ENCODE results near the gene NMT1.

The NMT1 gene

DNA sequence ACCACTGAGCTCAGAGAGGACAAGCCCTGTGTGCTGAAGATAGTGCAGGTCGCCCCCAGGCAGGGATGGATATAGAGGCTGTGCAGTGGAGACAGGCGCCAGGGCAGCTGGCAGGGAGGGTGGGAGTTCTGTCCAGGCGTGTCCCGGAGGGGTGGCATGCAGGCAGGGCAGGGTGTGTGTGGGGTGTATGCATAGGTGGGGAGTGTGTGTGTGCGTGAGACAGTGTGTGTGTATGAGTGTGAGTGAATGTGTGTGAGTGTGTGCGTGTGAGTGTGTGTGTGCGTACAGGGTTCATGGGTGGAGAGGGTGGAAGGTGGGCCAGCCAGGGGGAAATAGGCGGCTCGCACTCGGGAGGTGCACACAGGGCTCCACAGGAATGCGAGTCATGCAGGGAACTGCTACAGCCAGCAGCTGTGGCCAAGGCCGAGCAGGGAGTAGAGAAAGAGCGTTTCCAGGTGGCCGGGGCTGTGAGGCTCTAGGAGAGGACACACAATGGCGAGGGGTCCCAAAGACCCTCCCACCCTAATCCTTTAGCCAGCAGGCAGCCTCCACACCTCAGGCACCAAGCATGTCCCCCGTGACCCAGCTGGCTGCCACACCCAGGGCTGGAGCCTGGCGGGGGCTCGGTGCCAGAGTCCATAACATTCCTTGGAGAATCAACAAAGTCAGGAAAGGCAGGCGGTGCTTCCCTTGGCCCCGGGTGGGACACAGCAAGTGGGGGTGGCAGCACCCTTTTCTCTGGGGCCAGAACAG is 66.6 kb downstream of the NMT1 start:
- no peak for FAIRE-seq
- DNase-seq (ENCODE audit: insufficient read length), result no peak
- TF ChIP-seq TAF1 (IDR thresholded peaks at IDR 0.05; ENCODE audit: borderline replicate concordance, low read depth, low read length) (no peak), POLR2AphosphoS5 (IDR thresholded peaks at IDR 0.05; ENCODE audit: low read depth, low read length) (no peak), POLR2A (IDR thresholded peaks at IDR 0.05; ENCODE audit: low read depth, low read length) (no peak)

DNA sequence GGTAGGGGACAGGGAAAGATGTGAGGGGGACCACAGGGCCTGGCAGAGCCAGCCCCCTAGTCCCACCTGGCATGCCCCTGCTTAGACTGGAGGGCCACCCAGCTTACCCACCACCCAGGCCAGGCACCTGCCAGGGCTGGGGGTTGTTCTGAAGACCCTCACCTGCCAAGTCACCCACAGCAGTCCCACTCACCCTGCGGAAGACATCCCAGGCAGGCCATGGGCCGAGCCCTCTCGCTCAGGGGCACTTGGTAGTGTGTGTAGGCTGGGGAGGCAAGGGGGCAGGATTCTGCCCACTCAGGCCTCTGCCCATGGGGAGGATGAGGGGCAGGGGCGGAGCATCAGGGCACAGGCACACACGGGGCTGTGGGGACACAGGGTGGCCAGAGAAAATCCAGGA is 67.2 kb downstream of the NMT1 start:
- no peak for FAIRE-seq
- TF ChIP-seq TAF1 (IDR thresholded peaks at IDR 0.05; ENCODE audit: borderline replicate concordance, low read depth, low read length), result no peak
- no peak for TF ChIP-seq POLR2AphosphoS5 (IDR thresholded peaks at IDR 0.05; ENCODE audit: low read depth, low read length)
- no peak for TF ChIP-seq POLR2A (IDR thresholded peaks at IDR 0.05; ENCODE audit: low read depth, low read length)
- DNase-seq (ENCODE audit: insufficient read length), result no peak

DNA sequence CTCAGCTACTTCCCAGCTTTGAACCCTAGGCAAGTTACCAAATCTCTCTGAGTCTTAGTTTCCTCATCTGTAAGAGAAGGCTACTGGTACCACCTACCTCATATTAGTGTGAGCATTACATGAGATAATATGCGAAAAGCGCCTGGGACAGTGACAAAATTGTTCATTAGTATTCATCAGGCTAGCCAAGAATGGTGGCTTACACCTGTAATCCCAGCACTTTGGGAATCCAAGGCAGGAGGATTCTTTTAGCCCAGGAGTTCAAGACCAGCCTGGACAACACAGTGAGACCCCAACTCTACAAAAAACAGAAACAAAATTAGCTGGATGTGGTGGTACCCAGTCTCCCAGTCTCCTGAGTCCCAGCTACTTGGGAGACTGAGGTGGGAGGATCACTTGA is 67.9 kb downstream of the NMT1 start:
- DNase-seq (ENCODE audit: insufficient read length) (no peak), FAIRE-seq (no peak)
- TF ChIP-seq POLR2A (IDR thresholded peaks at IDR 0.05; ENCODE audit: low read depth, low read length) (no peak), TAF1 (IDR thresholded peaks at IDR 0.05; ENCODE audit: borderline replicate concordance, low read depth, low read length) (no peak), POLR2AphosphoS5 (IDR thresholded peaks at IDR 0.05; ENCODE audit: low read depth, low read length) (no peak)

DNA sequence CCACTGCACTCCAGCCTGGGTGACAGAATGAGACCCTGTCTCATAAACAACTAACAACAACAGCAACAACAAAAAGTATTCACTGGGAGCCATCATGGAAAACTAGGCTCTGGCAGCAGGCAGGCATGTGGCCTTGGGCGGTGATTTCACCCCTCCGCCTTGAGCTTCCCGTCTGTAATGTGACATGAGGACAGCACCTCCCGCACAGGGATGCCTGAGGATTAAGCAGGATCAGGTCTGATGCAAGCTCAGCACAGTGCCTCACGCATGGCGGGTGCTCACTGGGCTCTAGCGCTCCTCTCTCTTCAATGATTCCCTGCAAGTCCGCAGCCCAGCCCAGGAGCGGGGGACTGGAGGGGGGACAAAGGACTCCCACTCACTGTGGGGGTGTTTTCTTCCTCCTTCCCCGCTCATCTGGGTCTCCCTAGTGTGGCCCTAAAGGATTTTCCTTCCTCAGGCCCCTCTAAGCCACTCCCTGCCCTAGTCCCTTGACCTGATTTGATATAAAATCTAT is 68.4 kb downstream of the NMT1 start:
- FAIRE-seq, result no peak
- no peak for TF ChIP-seq POLR2A (IDR thresholded peaks at IDR 0.05; ENCODE audit: low read depth, low read length)
- TF ChIP-seq POLR2AphosphoS5 (IDR thresholded peaks at IDR 0.05; ENCODE audit: low read depth, low read length), result no peak
- no peak for TF ChIP-seq TAF1 (IDR thresholded peaks at IDR 0.05; ENCODE audit: borderline replicate concordance, low read depth, low read length)
- DNase-seq (ENCODE audit: insufficient read length), result no peak

DNA sequence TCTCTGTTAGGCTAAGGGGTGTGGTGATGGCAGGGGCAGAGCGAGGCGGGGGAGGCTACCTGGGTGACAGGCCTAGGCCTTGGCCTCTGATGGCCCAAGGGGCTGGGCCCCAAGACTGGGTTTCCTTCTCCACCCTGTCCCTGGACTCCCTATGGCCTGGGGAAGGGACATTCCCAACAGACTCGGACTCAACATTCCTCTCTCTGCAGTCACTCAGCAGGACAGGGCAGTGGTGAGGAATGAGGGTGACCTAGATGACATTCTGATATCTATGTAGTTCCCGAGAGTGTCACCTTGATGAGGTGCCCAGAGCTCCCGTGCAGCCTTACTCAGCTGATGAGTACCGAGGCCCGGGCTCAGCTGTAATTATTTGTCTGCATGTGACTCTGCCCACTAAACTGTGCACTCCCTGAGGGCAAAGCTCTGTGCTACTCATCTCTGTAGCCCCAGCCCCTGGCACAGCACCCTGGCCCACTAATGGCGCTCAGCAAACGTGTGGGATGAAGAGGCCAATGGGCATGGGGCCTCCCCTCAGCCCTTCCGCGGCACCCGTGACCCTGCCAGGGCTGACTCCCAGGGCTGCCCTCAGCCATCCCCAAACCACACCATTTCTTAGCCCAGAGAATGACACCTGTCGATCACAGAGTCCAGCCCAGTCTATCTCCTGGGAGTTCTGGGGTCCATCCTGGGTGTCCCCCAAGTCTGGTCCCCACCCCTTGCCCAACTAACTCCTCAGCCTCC is 69.0 kb downstream of the NMT1 start:
- DNase-seq (ENCODE audit: insufficient read length) (no peak), FAIRE-seq (no peak)
- TF ChIP-seq POLR2AphosphoS5 (IDR thresholded peaks at IDR 0.05; ENCODE audit: low read depth, low read length) (no peak), POLR2A (IDR thresholded peaks at IDR 0.05; ENCODE audit: low read depth, low read length) (no peak), TAF1 (IDR thresholded peaks at IDR 0.05; ENCODE audit: borderline replicate concordance, low read depth, low read length) (no peak)

DNA sequence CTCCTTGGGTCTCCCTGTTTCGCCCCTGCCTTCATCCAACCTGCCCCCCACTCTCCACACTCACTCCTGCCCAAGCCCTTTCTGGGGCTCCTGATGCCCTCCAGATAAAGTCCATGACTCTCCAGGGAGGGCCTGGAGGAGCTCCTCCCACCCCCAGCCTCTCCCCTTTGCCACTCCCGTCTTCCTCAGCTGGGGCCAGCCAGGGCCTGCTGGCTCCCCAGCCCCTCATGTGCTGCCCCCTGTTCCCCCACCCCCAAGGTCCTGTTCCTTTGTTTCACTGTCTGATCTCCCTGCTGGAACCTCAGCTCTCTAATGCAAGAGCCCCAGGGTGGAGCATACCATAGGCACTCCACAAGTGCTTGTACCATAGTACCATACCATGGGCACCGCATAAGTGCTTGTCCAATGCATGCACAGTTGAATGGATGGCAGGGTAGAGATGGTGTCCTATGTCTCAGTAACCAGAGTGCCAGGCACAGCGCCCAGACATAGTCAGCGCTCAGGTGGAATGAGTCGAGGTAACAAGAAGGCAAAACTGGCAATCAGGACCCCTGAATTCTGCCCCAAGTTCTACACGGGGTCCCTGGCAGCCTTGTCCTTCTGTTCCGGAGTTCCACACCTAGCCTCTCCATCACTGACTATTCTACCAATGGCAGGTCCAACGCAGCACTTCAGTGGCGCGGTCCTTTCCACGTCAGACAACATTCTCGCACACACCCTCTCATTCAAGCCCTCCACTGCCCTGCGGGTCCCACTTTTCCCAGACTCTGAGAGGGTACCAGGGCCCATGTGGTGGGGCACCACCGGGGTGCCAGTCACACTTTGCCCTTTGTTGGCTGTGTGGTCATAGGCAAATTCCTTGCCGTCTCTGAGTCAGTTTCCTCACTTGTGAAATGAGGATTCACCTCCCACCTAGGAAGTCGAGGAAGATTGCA is 69.8 kb downstream of the NMT1 start:
- FAIRE-seq (no peak), DNase-seq (ENCODE audit: insufficient read length) (no peak)
- TF ChIP-seq TAF1 (IDR thresholded peaks at IDR 0.05; ENCODE audit: borderline replicate concordance, low read depth, low read length) (no peak), POLR2A (IDR thresholded peaks at IDR 0.05; ENCODE audit: low read depth, low read length) (no peak), POLR2AphosphoS5 (IDR thresholded peaks at IDR 0.05; ENCODE audit: low read depth, low read length) (no peak)

DNA sequence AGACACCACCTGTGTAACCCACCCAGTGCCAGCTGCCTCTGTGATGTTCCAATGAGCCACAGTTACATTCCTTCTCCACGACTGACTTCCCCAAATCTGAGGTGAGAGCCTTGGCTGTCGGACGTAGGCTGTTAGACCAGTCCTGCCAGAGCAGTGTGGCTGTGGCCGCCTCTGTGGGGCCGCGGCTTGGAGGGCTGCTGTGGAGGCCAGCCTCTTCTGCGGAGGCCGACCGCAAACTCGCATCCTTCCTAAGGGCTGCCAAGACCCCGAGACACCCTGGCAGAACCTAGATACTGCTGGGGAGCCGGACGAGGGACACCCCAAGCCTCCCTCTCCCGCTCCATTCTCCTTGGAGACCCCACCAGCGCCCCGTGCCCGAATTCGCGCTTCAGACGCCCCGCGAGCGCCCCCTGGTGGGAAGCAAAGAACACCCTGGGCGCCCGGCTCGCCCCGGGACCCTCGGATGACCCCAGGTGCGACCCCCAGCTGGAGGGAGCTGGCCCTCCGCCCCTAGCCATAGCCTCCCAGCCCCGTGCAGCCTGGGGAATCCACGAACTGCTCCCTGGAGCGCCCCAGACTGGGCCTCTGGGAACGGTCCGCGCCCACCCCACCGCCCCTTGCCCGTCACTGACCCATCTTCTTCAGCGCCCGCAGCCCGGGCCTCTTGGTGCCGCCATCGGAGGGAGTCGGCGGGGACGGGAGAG is 70.7 kb downstream of the NMT1 start:
- DNase-seq (ENCODE audit: insufficient read length) (no peak), FAIRE-seq (no peak)
- no peak for TF ChIP-seq TAF1 (IDR thresholded peaks at IDR 0.05; ENCODE audit: borderline replicate concordance, low read depth, low read length)
- TF ChIP-seq POLR2AphosphoS5 (IDR thresholded peaks at IDR 0.05; ENCODE audit: low read depth, low read length), result no peak
- TF ChIP-seq POLR2A (IDR thresholded peaks at IDR 0.05; ENCODE audit: low read depth, low read length), result no peak

DNA sequence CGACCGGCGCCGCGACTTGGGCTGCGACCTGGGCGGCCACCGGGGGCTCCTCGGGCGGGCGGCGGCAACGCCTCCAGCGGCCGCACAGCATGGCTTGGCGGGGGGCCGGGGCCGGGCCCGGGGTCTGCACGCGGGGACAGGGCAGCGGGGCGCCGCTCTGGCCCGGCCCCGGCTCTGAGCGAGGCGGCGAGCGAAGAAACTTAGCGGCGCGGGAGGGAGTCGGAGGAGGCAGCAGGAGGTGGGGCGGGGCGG is 71.1 kb downstream of the NMT1 start, which contains the start of gene PLCD3:
Gene PLCD3 (minus strand): TSS at position 196 of the 252 bp plus-strand sequence. CDS start 105 bp downstream, at position 91.
- no peak for TF ChIP-seq TAF1 (IDR thresholded peaks at IDR 0.05; ENCODE audit: borderline replicate concordance, low read depth, low read length)
- TF ChIP-seq POLR2A (IDR thresholded peaks at IDR 0.05; ENCODE audit: low read depth, low read length), result no peak
- TF ChIP-seq POLR2AphosphoS5 (IDR thresholded peaks at IDR 0.05; ENCODE audit: low read depth, low read length), result no peak
- DNase-seq (ENCODE audit: insufficient read length) (no peak), FAIRE-seq (no peak)

DNA sequence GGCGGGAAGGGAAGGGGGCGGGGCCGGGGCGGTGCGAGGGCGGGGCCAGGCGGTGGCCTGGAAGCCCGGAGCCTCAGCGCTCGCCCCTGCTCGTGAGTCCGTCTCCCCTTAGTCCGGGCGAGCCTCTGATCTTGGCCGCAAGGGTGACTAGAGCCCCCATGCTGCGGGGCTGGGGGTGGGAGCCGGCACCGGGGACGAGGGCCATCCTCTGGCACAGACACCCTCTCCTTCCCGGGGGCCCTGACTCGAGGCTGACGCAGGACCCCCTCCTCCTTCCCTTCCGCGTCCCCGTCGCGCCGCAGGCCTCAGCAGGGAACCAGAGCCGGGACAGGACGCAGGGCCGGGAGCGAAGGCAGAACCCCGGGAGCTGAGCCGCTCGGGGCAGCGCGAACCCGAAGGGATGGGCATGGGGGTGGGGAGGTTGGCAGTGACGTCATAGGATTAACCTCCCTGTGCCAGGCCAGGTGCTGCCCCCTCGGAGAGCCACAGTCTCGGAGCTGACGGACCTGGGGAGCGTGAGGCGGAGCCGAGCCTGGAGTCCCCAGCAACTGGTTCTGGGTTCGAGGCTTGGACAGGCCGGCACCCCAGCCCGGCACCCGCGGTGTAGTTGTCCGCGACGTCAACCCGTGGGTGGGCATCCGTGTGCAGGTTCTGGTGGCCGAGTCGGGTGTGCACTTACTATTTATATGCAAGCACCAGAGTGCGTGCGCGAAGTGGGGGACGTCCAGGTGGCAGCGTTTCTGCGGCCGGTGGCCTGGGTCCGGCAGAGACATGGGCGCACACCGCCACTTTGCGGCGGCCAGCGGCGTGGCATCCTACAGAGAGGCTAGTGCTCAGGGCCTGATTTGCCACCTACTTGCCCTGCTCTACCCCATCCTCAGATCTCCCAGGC is 71.7 kb downstream of the NMT1 start:
- FAIRE-seq (peak; percentile 80), DNase-seq (ENCODE audit: insufficient read length) (peak; percentile 89)
- TF ChIP-seq TAF1 (IDR thresholded peaks at IDR 0.05; ENCODE audit: borderline replicate concordance, low read depth, low read length), result no peak
- TF ChIP-seq POLR2A (IDR thresholded peaks at IDR 0.05; ENCODE audit: low read depth, low read length), result no peak
- no peak for TF ChIP-seq POLR2AphosphoS5 (IDR thresholded peaks at IDR 0.05; ENCODE audit: low read depth, low read length)
